K562 (cell line): ENCODE results near the gene ANO2. TPM values are rescaled to one million over a fixed set of nuclear protein-coding genes. Genes with fewer than 3 reads are reported as not detected.

Experiments
- ARID1B ChIP-seq: fragments of 450-650 bp; IDR thresholded peaks from 2 replicates; pipeline ENCODE4 v1.6.1; 2016; ENCODE audit warnings: antibody characterized with exemption, mild to moderate bottlenecking, inconsistent platforms
- BRD4 ChIP-seq: fragments of 200-600 bp; sonication (generic); IDR thresholded peaks from 2 replicates; pipeline ENCODE4 v1.6.1; 2017; ENCODE audit warnings: inconsistent platforms
- HNRNPH1 ChIP-seq: fragments of 200-400 bp; formaldehyde crosslinking; optimal IDR thresholded peaks from 2 replicates; pipeline ENCODE3; 2017; ENCODE audit warnings: low read depth, mild to moderate bottlenecking, low read length, moderate library complexity
- RAD51 ChIP-seq: fragments of 450-650 bp; IDR thresholded peaks from 2 replicates; pipeline ENCODE4 v1.7.1; 2016; ENCODE audit warnings: low read depth, mild to moderate bottlenecking, borderline replicate concordance
- polyA plus RNA-seq, 8 experiments: library from polyadenylated mRNA; depleted of rRNA in 4 of 8; stranded (reverse) in 5 of 8; unstranded in 3 of 8; fragments of >200 nt; fragmentation: Nextera tagmentation in 2 of 8; fragmentation: Illumina TruSeq in 1 of 8; extraction: Ambion mirVana in 2 of 8; extraction: Trizol in 1 of 8; gene quantifications; 2 replicates each; pipeline versions ENCODE4 v1.2.1 to v1.2.3, GENCODE V29; 2011 to 2014; ENCODE audit warnings: inconsistent platforms in 1 of 8, missing spikeins in 1 of 8
- total RNA-seq, 7 experiments: library from RNA; depleted of rRNA in 6 of 7; stranded (reverse); fragments of >200 nt in 6 of 7; fragmentation: Illumina TruSeq in 2 of 7; extraction: Trizol in 2 of 7; gene quantifications; 2 replicates each; pipeline versions ENCODE4 v1.2.1 to v1.2.3, GENCODE V29; 2011 to 2021; ENCODE audit warnings: low replicate concordance in 1 of 7
- TF ChIP-seq, protein P1 (sequence below): sonication (generic); formaldehyde crosslinking; IDR thresholded peaks from 2 replicates; pipeline ENCODE4 v1.8.0; 2023; ENCODE audit warnings: missing genetic modification reagents, mild to moderate bottlenecking, borderline replicate concordance
- TF ChIP-seq, protein P2 (sequence below): fragments of 250-450 bp; sonication (Bioruptor Pico); IDR thresholded peaks from 2 replicates; pipeline ENCODE4 v1.5.1; 2021; ENCODE audit warnings: mild to moderate bottlenecking

The ANO2 gene
- total and polyA plus RNA-seq, 9 of the 15 experiments (the other 6 are each of a cell fraction or from before 2014, with no cell fraction given): 0.64 TPM; not detected in 8

DNA sequence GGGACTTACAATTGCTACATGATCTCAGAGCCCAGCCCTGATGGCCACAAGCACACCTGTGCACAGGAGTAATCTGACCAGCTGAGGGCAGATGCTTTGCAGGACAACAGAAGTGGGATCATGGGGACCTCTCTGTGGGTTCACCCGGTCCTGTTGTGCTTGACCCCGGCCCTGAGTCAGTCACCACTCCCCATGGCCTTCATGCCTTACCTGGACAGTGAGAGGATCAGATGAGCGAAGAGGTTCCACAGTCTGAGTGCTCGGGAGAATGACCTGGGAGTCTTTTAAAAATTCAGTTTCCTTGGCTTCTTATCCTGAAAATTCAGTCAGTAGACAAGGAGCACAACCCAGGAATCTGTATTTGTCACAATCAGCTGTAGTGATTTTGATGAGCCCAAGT is 425.0 kb downstream of the ANO2 start (continued):
- TF ChIP-seq, protein P1, sequence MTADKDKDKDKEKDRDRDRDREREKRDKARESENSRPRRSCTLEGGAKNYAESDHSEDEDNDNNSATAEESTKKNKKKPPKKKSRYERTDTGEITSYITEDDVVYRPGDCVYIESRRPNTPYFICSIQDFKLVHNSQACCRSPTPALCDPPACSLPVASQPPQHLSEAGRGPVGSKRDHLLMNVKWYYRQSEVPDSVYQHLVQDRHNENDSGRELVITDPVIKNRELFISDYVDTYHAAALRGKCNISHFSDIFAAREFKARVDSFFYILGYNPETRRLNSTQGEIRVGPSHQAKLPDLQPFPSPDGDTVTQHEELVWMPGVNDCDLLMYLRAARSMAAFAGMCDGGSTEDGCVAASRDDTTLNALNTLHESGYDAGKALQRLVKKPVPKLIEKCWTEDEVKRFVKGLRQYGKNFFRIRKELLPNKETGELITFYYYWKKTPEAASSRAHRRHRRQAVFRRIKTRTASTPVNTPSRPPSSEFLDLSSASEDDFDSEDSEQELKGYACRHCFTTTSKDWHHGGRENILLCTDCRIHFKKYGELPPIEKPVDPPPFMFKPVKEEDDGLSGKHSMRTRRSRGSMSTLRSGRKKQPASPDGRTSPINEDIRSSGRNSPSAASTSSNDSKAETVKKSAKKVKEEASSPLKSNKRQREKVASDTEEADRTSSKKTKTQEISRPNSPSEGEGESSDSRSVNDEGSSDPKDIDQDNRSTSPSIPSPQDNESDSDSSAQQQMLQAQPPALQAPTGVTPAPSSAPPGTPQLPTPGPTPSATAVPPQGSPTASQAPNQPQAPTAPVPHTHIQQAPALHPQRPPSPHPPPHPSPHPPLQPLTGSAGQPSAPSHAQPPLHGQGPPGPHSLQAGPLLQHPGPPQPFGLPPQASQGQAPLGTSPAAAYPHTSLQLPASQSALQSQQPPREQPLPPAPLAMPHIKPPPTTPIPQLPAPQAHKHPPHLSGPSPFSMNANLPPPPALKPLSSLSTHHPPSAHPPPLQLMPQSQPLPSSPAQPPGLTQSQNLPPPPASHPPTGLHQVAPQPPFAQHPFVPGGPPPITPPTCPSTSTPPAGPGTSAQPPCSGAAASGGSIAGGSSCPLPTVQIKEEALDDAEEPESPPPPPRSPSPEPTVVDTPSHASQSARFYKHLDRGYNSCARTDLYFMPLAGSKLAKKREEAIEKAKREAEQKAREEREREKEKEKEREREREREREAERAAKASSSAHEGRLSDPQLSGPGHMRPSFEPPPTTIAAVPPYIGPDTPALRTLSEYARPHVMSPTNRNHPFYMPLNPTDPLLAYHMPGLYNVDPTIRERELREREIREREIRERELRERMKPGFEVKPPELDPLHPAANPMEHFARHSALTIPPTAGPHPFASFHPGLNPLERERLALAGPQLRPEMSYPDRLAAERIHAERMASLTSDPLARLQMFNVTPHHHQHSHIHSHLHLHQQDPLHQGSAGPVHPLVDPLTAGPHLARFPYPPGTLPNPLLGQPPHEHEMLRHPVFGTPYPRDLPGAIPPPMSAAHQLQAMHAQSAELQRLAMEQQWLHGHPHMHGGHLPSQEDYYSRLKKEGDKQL (CRISPR knock-in tag): no peak
- no peak for TF ChIP-seq BRD4
- TF ChIP-seq, protein P2, sequence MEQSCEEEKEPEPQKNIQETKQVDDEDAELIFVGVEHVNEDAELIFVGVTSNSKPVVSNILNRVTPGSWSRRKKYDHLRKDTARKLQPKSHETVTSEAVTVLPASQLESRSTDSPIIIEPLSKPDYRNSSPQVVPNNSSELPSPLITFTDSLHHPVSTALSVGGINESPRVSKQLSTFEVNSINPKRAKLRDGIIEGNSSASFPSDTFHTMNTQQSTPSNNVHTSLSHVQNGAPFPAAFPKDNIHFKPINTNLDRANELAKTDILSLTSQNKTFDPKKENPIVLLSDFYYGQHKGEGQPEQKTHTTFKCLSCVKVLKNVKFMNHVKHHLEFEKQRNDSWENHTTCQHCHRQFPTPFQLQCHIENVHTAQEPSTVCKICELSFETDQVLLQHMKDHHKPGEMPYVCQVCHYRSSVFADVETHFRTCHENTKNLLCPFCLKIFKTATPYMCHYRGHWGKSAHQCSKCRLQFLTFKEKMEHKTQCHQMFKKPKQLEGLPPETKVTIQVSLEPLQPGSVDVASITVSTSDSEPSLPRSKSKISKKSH (CRISPR knock-in tag): no peak
- no peak for TF ChIP-seq ARID1B
- no peak for TF ChIP-seq RAD51
- TF ChIP-seq HNRNPH1: no peak
